ENCODE measurements around the gene RABEP1.

DNA sequence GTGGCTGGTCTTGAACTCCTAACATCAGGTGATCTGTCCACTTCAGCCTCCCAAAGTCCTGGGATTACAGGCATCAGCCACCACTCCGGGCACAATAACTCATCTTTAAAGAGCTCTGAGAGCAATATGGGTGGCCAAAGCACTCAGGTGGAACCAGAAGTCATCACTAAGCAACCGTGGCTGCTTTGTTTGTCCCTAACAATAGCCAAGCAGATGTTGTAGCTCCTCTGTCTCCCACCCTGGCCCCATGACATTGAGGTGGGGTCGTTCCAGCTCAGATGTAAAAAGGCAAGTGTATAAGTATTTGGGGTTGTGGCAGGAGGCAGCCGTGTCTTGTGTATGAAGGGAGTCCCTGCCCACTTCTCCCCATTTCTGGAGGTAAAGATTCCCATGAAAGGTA is 43.8 kb upstream of the RABEP1 start:
- TF ChIP-seq POLR2AphosphoS5 (IDR thresholded peaks at IDR 0.05; ENCODE audit: low read depth, low read length) (no peak), SMC3 (IDR thresholded peaks at IDR 0.05; ENCODE audit: low read depth, low read length) (no peak), EZH2phosphoT487 (IDR thresholded peaks at IDR 0.05; ENCODE audit: borderline replicate concordance, low read depth) (no peak), RCOR1 (IDR thresholded peaks at IDR 0.05; ENCODE audit: low read length) (no peak), RXRA (IDR thresholded peaks at IDR 0.05; ENCODE audit: borderline replicate concordance, low read depth) (no peak), REST (IDR thresholded peaks at IDR 0.05; ENCODE audit: low read depth, low read length) (no peak)
